CD14-positive monocyte (primary cell): Measurements from ENCODE around the gene AMPH. TPM values are rescaled to one million over a fixed set of nuclear protein-coding genes. Genes with fewer than 3 reads are reported as not detected.

Experiments used
- DNase-seq, 3 donors: peaks; one replicate each; pipeline ENCODE4 v3.0.0-alpha.2; 2011 to 2022
- H2AFZ ChIP-seq: 2 replicates; pipeline ENCODE4 v1.6.0; 2012; ENCODE audit warnings: mild to moderate bottlenecking, low read depth, low read length, inconsistent platforms; ENCODE audit not compliant: insufficient read depth, poor library complexity, severe bottlenecking
- H3K27ac ChIP-seq, 2 donors: 1 replicate in 1 of 2; 2 replicates in 1 of 2; pipeline ENCODE4 v1.5.1; 2012 to 2013; ENCODE audit warnings: low read length in 2 of 2, control low read depth in 1 of 2, inconsistent platforms in 1 of 2, low read depth in 1 of 2, mild to moderate bottlenecking in 1 of 2
- H3K27me3 ChIP-seq, 2 donors: one replicate each; pipeline versions ENCODE4 v1.6.0 to v1.6.1; 2011 to 2013; ENCODE audit warnings: low read length in 2 of 2; ENCODE audit not compliant: control insufficient read depth in 2 of 2, insufficient read depth in 2 of 2
- H3K36me3 ChIP-seq, 2 donors: replicated peaks in 1 of 2; 1 replicate in 1 of 2; 2 replicates in 1 of 2; pipeline versions ENCODE4 v1.5.1 to v1.6.1; 2012 to 2013; ENCODE audit warnings: low read length in 2 of 2, control low read depth in 1 of 2, inconsistent platforms in 1 of 2, mild to moderate bottlenecking in 1 of 2; ENCODE audit not compliant: insufficient read depth in 2 of 2, control insufficient read depth in 1 of 2
- H3K4me1 ChIP-seq, 2 donors: 1 replicate in 1 of 2; 2 replicates in 1 of 2; pipeline versions ENCODE4 v1.5.1 to v1.6.1; 2012 to 2013; ENCODE audit warnings: low read length in 2 of 2, control low read depth in 1 of 2, inconsistent platforms in 1 of 2, mild to moderate bottlenecking in 1 of 2, moderate library complexity in 1 of 2; ENCODE audit not compliant: insufficient read depth in 2 of 2, control insufficient read depth in 1 of 2
- H3K4me2 ChIP-seq: replicated peaks from 2 replicates; pipeline ENCODE3; 2012; ENCODE audit warnings: low read length, moderate library complexity, mild to moderate bottlenecking; ENCODE audit not compliant: poor library complexity, severe bottlenecking; ENCODE audit errors: extremely low read depth
- H3K4me3 ChIP-seq, 3 experiments: fragments of 200-600 bp in 1 of 3; sonication (generic) in 1 of 3; replicated peaks in 1 of 3; 1 replicate in 2 of 3; 2 replicates in 1 of 3; pipeline ENCODE4 v1.5.1; 2011 to 2013; ENCODE audit warnings: low read length in 3 of 3, mild to moderate bottlenecking in 3 of 3, control low read depth in 2 of 3, low read depth in 2 of 3, inconsistent platforms in 1 of 3, moderate library complexity in 1 of 3
- H3K79me2 ChIP-seq: 2 replicates; pipeline ENCODE4 v1.6.0; 2012; ENCODE audit warnings: mild to moderate bottlenecking, control low read depth, inconsistent platforms, low read length, moderate library complexity; ENCODE audit not compliant: insufficient read depth
- H3K9ac ChIP-seq: 2 replicates; pipeline ENCODE4 v1.6.0; 2017; ENCODE audit warnings: low read length, mild to moderate bottlenecking; ENCODE audit not compliant: insufficient read depth, poor library complexity, severe bottlenecking
- H3K9me3 ChIP-seq, 2 donors: replicated peaks in 1 of 2; 1 replicate in 1 of 2; 2 replicates in 1 of 2; pipeline versions ENCODE4 v1.5.1 to v1.6.1; 2012 to 2013; ENCODE audit warnings: low read length in 2 of 2, control low read depth in 1 of 2; ENCODE audit not compliant: control insufficient read depth in 1 of 2, insufficient read depth in 1 of 2
- H4K20me1 ChIP-seq: 2 replicates; pipeline ENCODE4 v1.6.0; 2012; ENCODE audit warnings: mild to moderate bottlenecking, low read length, control low read depth, moderate library complexity; ENCODE audit not compliant: insufficient read depth
- H3K27ac Mint-ChIP-seq, 7 donors: one replicate each; pipeline ENCODE4 v1.8.0; 2020; ENCODE audit warnings: mild to moderate bottlenecking in 7 of 7, mixed read lengths in 7 of 7, moderate library complexity in 6 of 7, inconsistent platforms in 2 of 7
- H3K27me3 Mint-ChIP-seq, 3 donors: one replicate each; pipeline ENCODE4 v1.8.0; 2021 to 2022; ENCODE audit warnings: low read depth in 3 of 3, mild to moderate bottlenecking in 3 of 3, mixed read lengths in 3 of 3, moderate library complexity in 3 of 3, inconsistent platforms in 1 of 3
- H3K36me3 Mint-ChIP-seq, 2 donors: one replicate each; pipeline ENCODE4 v1.8.0; 2020; ENCODE audit warnings: mixed read lengths in 2 of 2, inconsistent platforms in 1 of 2, mild to moderate bottlenecking in 1 of 2
- H3K4me1 Mint-ChIP-seq: one replicate; pipeline ENCODE4 v1.8.0; 2020; ENCODE audit warnings: mild to moderate bottlenecking, mixed read lengths
- H3K4me3 Mint-ChIP-seq, 2 donors: one replicate each; pipeline ENCODE4 v1.8.0; 2020; ENCODE audit warnings: mild to moderate bottlenecking in 2 of 2, mixed read lengths in 2 of 2, moderate library complexity in 1 of 2
- H3K9me3 Mint-ChIP-seq, 7 donors: one replicate each; pipeline ENCODE4 v1.8.0; 2020 to 2022; ENCODE audit warnings: mixed read lengths in 7 of 7, mild to moderate bottlenecking in 6 of 7, moderate library complexity in 6 of 7, inconsistent platforms in 2 of 7
- CTCF ChIP-seq: fragments of 200-600 bp; IDR thresholded peaks from one replicate; pipeline ENCODE4 v1.8.0; 2022; ENCODE audit warnings: antibody characterized with exemption, mild to moderate bottlenecking
- WGBS: methylation state at CpG from one replicate; pipeline ENCODE4 v1.1.5; 2013; ENCODE audit warnings: missing lambda C conversion rate; ENCODE audit not compliant: insufficient coverage; 5-methylcytosine and 5-hydroxymethylcytosine counted together
- intact Hi-C, 2 donors: fragments of 100-400 bp; cut with micrococcal nuclease; formaldehyde crosslinking; loops; one replicate each; pipeline versions ENCODE4 v1.15.0 to v1.15.1; 2023
- polyA plus RNA-seq, 3 donors: library from polyadenylated mRNA; depleted of rRNA in 1 of 3; unstranded in 2 of 3; stranded (reverse) in 1 of 3; fragments of 300-500 nt in 2 of 3; fragments of >200 nt in 1 of 3; fragmentation: Illumina TruSeq in 2 of 3; gene quantifications; 1 replicate in 2 of 3; 2 replicates in 1 of 3; pipeline ENCODE4 v1.2.3, GENCODE V29; 2012 to 2021

The AMPH gene
- polyA plus RNA-seq, 3 donors, result 0.61 to 0.96 (median 0.67) TPM

- DNase-seq, result no peak
- no peaks in the 10 kb centered on the region for H3K79me2 ChIP-seq
- no peaks in the 10 kb centered on the region for H4K20me1 ChIP-seq
- intact Hi-C loops, result no loop called here
- H3K9ac ChIP-seq, result no peak overlapping the region
- H3K27me3 ChIP-seq, result peaks cover 0 to 2% of the 10 kb centered on the region in 2 donors
- H3K36me3 ChIP-seq, result no peaks in the 10 kb centered on the region
- no peaks in the 10 kb centered on the region for H3K4me1 Mint-ChIP-seq
- no peak overlapping the region for H3K4me3 Mint-ChIP-seq
- 80% methylated on average over 1 of the region's 2 CpGs for WGBS
- no peak overlapping the region for H3K4me3 ChIP-seq
- H3K27ac ChIP-seq, result no peak overlapping the region
- H2AFZ ChIP-seq, result no peak overlapping the region
- H3K9me3 Mint-ChIP-seq, result peaks cover 0 to 3% (median 1%) of the 10 kb centered on the region in 7 donors
- no peak for TF ChIP-seq CTCF
- H3K4me1 ChIP-seq, result no peaks in the 10 kb centered on the region
- no peak overlapping the region for H3K4me2 ChIP-seq
- H3K9me3 ChIP-seq, result no peaks in the 10 kb centered on the region
- H3K27ac Mint-ChIP-seq, result no peak overlapping the region
- H3K27me3 Mint-ChIP-seq, result peaks cover 0 to 4% (median 3%) of the 10 kb centered on the region in 3 donors
- no peaks in the 10 kb centered on the region for H3K36me3 Mint-ChIP-seq
Measured at GRCh38 chr7:38507384-38507783, 123.8 kb downstream of the AMPH start.

- Mint-ChIP-seq H3K36me3 (no peaks in the 10 kb centered on the region), H3K9me3 (peaks cover 0 to 3% (median 0%) of the 10 kb centered on the region in 7 donors), H3K4me3 (no peak overlapping the region), H3K27me3 (peaks cover 0 to 4% (median 3%) of the 10 kb centered on the region in 3 donors), H3K4me1 (no peaks in the 10 kb centered on the region), H3K27ac (no peak overlapping the region)
- Histone ChIP-seq H3K9me3 (no peaks in the 10 kb centered on the region), H3K79me2 (no peaks in the 10 kb centered on the region), H3K27ac (no peak overlapping the region), H3K4me1 (no peaks in the 10 kb centered on the region), H3K4me2 (no peak overlapping the region), H3K9ac (no peak overlapping the region), H3K36me3 (no peaks in the 10 kb centered on the region), H3K27me3 (peaks cover 0 to 2% of the 10 kb centered on the region in 2 donors), H2AFZ (no peak overlapping the region), H4K20me1 (no peaks in the 10 kb centered on the region), H3K4me3 (no peak overlapping the region)
- WGBS, result no CpG with 5 or more reads among the region's 3 CpGs
- no peak for DNase-seq
- intact Hi-C loops, result no loop called here
- no peak for TF ChIP-seq CTCF
Measured at GRCh38 chr7:38506756-38507155, 124.4 kb downstream of the AMPH start.
